Caki2 (cell line): Measurements from ENCODE around the gene CD52. TPM values are rescaled to one million over a fixed set of nuclear protein-coding genes. Genes with fewer than 3 reads are reported as not detected.
"Not testable (repeated sequence)": the region's sequence is repeated elsewhere in the genome, so short reads cannot be mapped to it uniquely, and the experiment has no call there.

Experiments used
- DNase-seq: peaks from one replicate; pipeline ENCODE4 v3.0.0-alpha.2; 2015; ENCODE audit warnings: low read depth
- in situ Hi-C: cut with HindIII; loops from 2 replicates; pipeline ENCODE4 v1.10.0; 2016; ENCODE audit warnings: low sequenced_read_pairs, low pct_unique_long_range_greater_than_20kb, mixed read lengths
- total RNA-seq: library from RNA; depleted of rRNA; stranded (reverse); fragments of >200 nt; shearing (Covaris generic); gene quantifications from 2 replicates; pipeline ENCODE4 v1.2.3, GENCODE V29; 2014; ENCODE audit warnings: low replicate concordance

The CD52 gene
- total RNA-seq, 1 experiment from 2014 or later = not detected

- in situ Hi-C loops = no loop called here
Measured at GRCh38 chr1:26320896-26321295, 3.1 kb downstream of the CD52 start.

DNA sequence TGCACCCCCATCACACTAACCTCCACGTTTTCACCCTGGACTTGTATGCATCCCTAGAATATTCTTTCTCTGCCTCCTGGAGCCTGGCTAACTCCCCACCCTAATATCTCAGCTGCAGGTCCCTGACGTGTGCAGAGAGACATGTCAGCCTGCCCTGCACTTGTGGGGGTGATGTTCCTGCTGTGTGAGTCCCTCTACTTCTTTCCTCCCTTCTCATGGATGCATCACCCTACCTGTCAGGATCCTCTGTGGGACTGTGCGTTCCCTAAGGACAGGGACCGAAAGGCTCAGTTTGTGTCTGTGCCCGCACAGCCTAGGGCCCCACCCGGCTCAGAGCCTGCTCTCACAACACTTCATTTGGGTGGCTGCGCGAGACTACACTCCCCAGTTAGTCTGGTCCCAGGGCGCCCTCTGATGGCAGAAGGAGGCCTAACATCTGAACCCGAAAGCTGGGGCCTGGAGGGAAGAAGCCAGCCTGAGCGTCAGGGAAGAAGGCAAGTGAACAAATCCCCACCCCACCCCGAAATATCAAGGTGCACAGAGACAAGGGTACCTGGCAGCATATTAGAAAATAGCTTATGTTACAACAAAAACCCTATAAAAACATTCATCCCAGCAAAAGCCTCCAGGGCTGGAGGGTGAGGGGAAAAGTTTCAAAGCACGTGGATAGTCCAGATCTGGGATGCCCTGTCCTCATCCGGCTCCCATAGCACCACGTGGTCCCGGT lies 3.7 kb downstream of the CD52 start:
- in situ Hi-C loops = no loop called here
- DNase-seq = peak; percentile 78

More at GRCh38 chr1:26320896-26321295, 3.1 kb downstream of the CD52 start:
- DNase-seq = no peak

DNA sequence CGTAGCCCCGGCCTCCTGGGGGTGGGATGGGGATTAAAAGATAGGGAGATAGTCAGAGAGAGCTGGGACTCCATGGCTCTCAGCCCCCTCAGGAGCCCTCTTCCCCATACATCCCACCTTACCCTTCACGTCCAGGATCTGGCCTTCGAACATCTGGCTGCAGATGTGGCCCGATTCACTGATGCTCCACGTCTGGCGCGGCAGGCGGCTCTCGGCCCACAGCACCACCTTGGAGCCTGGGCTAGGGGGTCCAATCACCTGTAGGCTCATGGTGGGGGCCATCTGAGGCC lies 4.2 kb downstream of the CD52 start:
- no peak for DNase-seq
- in situ Hi-C loops = no loop called here

DNA sequence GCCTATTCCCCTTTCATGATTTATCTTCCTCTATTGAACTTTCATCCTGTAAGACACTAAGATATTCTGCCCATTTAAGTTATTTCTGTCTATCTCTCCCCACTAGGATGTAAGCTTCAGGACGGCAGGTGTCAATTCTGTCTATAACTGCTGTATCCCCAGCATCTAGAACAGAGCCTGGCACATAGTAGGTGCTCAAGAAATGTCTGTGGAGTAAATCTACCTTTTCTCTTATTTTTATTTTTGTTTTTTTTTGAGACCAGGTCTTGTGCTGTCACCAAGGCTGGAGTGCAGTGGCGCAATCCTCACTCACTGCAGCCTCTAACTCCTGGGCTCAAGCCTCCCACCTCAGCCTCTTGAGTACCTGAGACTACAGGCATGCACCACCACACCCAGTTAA lies 5.6 kb downstream of the CD52 start:
- in situ Hi-C loops = no loop called here
- DNase-seq = no peak

DNA sequence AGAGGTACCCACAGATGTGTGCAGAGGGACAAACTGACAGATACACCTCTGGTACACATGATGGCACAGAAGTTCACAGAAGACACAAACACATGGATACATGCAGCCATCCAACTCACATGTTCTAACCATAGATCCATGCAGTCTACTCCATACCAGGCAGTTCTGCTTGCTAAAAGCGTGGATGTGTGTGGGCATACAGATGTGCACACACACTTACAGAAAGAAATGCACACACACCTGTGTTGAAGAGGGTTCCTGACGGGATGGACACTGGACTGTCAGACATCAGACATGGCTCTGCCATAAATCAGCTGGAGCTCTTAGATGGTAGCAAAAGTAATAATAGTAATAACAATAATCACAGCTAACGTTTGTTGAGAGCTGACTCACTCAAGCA lies 6.8 kb downstream of the CD52 start:
- in situ Hi-C loops = no loop called here
- DNase-seq = no peak

GRCh38 chr1:26327956-26328362 lies 10.2 kb downstream of the CD52 start:
- in situ Hi-C loops = no loop called here
- DNase-seq = no peak

DNA sequence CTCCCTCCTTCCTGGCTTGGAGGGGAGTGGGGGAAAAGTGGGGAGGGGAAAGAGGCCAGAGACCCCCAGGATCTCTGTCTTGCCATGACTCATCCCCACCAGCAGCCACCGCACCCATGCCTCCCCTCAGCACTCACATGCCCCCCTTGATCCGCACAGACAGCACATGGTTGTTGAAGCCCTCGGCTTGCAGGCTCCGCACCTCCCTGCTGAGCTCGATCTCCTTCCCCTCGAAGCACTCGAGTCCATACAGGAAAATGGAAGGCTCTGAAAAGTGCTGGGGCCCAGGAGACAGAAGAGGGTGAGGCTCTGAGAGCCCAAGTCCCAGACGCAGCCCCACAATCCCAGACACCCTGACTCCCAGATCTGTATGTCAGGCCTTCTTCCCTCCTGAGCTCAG lies 10.8 kb downstream of the CD52 start:
- in situ Hi-C loops = no loop called here
- DNase-seq = no peak

DNA sequence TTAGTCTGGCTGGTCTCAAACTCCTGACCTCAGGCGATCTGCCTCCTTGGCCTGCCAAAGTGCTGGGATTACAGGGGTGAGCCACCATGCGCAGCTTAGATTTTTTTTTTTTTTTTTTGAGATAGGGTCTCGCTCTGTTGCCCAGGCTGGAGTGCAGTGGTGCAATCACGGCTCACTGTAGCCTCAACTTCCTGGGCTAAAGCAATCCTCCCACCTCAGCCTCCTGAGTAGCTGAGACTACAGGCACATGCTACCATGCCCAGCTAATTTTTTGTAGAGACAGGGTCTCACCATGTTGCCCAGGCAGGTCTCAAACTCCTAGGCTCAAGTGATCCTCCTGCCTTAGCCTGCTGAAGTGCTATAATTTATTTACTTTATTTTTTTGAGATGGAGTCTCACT lies 11.6 kb downstream of the CD52 start:
- in situ Hi-C loops = not testable (repeated sequence)

DNA sequence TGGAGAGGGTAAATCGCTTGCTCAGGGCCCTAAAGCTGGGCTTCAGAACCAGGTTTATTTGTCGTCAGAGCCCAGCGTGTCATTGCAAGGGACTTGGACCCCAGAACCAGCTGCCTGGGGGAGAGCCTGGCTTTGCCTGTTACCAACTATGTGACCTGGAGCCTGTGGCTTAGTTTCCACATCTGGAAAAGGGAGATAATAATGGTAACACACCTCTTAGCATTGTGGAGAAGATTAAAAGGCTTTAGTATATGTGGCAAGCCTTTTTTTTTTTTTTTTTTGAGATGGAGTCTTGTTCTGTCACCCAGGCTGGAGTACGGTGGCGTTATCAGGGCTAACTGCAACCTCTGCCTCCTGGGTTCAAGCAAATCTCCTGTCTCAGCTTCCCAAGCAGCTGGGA lies 12.5 kb downstream of the CD52 start:
- in situ Hi-C loops = no loop called here
- no peak for DNase-seq

More for the DNA sequence above, 11.6 kb downstream of the CD52 start:
- DNase-seq = not testable (repeated sequence)

DNA sequence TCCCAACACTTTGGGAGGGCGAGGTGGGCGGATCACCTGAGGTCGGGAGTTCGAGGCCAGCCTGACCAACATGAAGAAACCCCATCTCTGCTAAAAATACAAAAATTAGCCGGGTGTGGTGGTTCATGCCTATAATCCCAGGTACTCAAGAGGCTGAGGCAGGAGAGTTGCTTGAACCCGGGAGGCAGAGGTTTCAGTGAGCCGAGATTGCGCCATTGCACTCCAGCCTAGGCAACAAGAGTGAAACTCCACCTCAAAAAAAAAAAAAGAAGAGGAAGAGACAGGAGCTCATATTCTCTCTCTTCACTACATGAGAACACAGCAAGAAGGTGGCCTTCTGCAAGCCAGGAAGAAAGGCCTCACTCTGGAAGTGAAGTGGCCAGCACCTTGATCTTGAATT lies 15.6 kb downstream of the CD52 start:
- DNase-seq, in situ Hi-C loops: not testable (repeated sequence)

GRCh38 chr1:26335774-26336476 lies 18.2 kb downstream of the CD52 start:
- DNase-seq = no peak
- in situ Hi-C loops = no loop called here

DNA sequence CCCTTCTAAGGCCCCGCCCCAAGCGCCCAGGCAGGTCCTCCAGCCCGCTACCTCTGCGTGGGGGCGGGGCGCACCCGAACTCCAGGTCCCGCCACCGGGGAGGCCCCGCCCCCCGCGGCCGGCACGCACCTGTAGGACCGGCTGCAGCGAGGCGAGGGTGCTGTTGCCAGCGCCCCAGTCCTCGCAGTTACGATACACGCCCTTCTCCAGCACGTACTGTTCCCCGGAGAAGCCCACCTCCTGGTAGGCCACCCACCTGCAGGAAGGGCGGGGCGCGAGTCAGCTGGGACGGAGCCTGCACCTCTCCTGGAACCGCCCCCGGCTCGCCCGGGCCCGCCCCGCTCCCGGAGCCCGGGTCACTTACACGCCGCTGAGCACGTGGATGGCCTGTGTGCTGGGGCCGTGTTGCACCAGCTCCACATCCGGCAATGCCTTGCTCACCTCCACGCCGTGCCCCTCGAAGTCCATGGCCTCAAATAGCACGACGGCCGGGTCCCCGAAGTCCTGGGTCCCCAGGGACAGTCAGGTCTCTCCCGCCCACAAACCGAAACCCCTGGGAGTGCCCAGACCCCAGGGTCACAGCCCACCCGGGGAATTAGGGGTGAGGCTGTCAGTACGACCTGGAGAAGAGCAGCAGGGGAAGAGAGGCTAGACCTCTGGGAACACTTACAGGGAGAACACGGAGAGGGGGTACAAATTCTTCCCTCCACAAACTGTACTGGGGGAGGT lies 18.9 kb downstream of the CD52 start:
- DNase-seq = peak; percentile 80
- in situ Hi-C loops = no loop called here

DNA sequence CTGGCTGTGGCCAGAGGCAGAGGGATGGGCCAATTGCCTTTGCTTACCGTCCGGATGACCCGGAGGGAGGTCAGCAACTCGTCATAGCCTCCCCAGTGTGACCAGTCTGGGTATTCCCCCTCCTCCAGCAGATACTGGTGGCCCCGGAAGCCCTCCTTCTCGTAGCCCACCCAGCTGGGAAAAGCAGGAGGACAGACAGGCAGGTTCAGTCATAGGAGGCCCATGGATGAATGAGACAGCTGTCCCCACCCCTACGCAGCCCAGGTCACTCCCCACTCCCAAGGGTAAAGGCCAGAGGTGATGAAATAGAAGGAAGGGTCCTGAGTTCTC lies 19.4 kb downstream of the CD52 start:
- in situ Hi-C loops = no loop called here
- DNase-seq = no peak

GRCh38 chr1:26337625-26338024 lies 19.9 kb downstream of the CD52 start:
- DNase-seq = no peak
- in situ Hi-C loops = no loop called here

- no peak for DNase-seq
- in situ Hi-C loops = no loop called here
Measured at GRCh38 chr1:26338670-26339069, 20.9 kb downstream of the CD52 start.

DNA sequence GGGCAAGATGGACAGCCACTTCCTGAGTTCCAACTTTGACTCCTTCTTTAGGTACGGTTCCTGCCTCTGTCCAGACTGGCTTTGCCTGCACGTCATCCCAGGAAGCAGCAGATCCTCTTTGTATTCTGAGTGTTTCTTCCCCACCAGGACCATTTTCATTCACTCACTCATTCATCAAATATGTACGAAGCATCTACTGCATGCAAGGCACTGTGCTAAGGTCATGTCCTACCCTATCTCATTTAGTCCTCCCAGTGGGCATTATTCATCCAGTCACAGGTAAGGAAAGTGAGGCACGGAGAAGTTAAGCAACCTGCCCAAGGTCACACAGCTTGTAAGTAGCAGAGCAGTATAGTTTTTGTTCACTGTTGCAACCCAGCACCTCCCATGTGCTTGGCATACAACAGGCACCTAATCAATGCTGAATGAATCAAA lies 22.3 kb downstream of the CD52 start:
- in situ Hi-C loops = no loop called here
- no peak for DNase-seq

GRCh38 chr1:26344147-26344920 lies 26.6 kb downstream of the CD52 start:
- no peak for DNase-seq
- in situ Hi-C loops = no loop called here

DNA sequence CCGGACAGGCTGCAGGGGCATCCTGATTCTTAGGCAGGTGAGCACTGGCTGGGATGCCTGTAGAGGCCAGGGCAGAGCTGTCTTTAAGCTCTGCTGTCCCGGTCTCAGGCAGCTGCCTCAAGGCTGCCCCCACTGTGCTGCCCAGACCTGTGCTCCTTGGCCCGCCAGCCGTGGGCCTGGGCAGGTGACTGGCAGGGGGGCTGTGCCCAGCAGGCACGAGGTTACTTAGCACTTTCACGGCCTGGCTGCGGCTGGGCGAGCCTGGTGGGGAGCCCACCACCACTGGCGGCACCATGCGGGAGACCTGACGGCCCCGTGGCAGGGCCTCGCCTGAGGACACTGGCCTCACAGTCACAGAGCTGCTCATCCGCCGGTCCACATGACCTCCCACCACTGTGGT lies 28.0 kb downstream of the CD52 start:
- no peak for DNase-seq
- in situ Hi-C loops = no loop called here
